Peyer's patch (tissue), 4 donors: ENCODE results near the gene BLNK. TPM values are rescaled to one million over a fixed set of nuclear protein-coding genes. Genes with fewer than 3 reads are reported as not detected.
A peak's percentile ranks its signal among the peaks of the same experiment; 100 is the strongest.

Experiments used
- DNase-seq, 3 donors: peaks; one replicate each; pipeline ENCODE4 v3.0.0-alpha.2; 2017 to 2019
- H3K27ac ChIP-seq, 4 donors: fragments of 200-600 bp; sonication (generic); one replicate each; pipeline ENCODE4 v1.5.1; 2016 to 2019
- H3K27me3 ChIP-seq, 2 donors: fragments of 200-600 bp; sonication (generic); one replicate each; pipeline ENCODE4 v1.5.1; 2019
- H3K36me3 ChIP-seq, 3 donors: fragments of 200-600 bp; sonication (generic); one replicate each; pipeline ENCODE4 v1.5.1; 2016 to 2019
- H3K4me1 ChIP-seq, 4 donors: fragments of 200-600 bp; sonication (generic); one replicate each; pipeline ENCODE4 v1.5.1; 2016 to 2019
- H3K4me3 ChIP-seq, 4 donors: fragments of 200-600 bp; sonication (generic); 1 replicate in 3 of 4; 2 replicates in 1 of 4; pipeline ENCODE4 v1.5.1; 2016 to 2019; ENCODE audit warnings: mild to moderate bottlenecking in 1 of 4
- H3K9me3 ChIP-seq, 4 donors: fragments of 200-600 bp; sonication (generic); one replicate each; pipeline ENCODE4 v1.5.1; 2016 to 2019; ENCODE audit warnings: mild to moderate bottlenecking in 1 of 4
- CTCF ChIP-seq, 6 experiments: fragments of 450-650 bp in 4 of 6; fragments of 200-600 bp in 2 of 6; sonication (generic) in 1 of 6; IDR thresholded peaks; one replicate each; pipeline ENCODE4 v1.5.1; 2017 to 2019; ENCODE audit warnings: antibody characterized with exemption in 6 of 6, mild to moderate bottlenecking in 3 of 6, moderate library complexity in 1 of 6
- POLR2A ChIP-seq, 2 donors: fragments of 450-650 bp; IDR thresholded peaks; one replicate each; pipeline ENCODE4 v1.5.1; 2017; ENCODE audit warnings: antibody characterized with exemption in 2 of 2, mild to moderate bottlenecking in 2 of 2, moderate library complexity in 2 of 2
- total RNA-seq, 4 donors: library from RNA; depleted of rRNA; stranded (reverse); fragments of >200 nt; gene quantifications; one replicate each; pipeline ENCODE4 v1.1.0, GENCODE V29; 2016

Gene BLNK
- total RNA-seq, result 10 to 100 TPM; 49.3 to 79.5 (median 50.1) TPM

GRCh38 chr10:96271016-96271815 is at the start of gene BLNK:
Gene BLNK, minus strand, starts transcription at chr10:96271569. Its CDS starts 171 bp downstream, at chr10:96271398.
- TF ChIP-seq CTCF (IDR thresholded peaks at IDR 0.05) (no peak), POLR2A (IDR thresholded peaks at IDR 0.05) (peak; percentile 73 to 85)
- no peaks in the 10 kb centered on the region for H3K36me3 ChIP-seq
- peak; percentile 69 to 91 (median 82) for DNase-seq
- no peaks in the 10 kb centered on the region for H3K9me3 ChIP-seq
- H3K27ac ChIP-seq, result peak within 1 kb of the TSS; percentile 76 to 87 (median 82)
- peaks cover 6 to 31% (median 11%) of the 10 kb centered on the region in 4 donors for H3K4me1 ChIP-seq
- H3K27me3 ChIP-seq, result no peaks in the 10 kb centered on the region
- H3K4me3 ChIP-seq, result peak within 1 kb of the TSS; percentile 43 to 54 (median 47)

- no peak overlapping the region for H3K4me3 ChIP-seq
- H3K9me3 ChIP-seq, result no peaks in the 10 kb centered on the region
- TF ChIP-seq CTCF (IDR thresholded peaks at IDR 0.05) (no peak), POLR2A (IDR thresholded peaks at IDR 0.05) (no peak)
- no peak overlapping the region for H3K27ac ChIP-seq
- no peaks in the 10 kb centered on the region for H3K4me1 ChIP-seq
- H3K27me3 ChIP-seq, result no peaks in the 10 kb centered on the region
- H3K36me3 ChIP-seq, result no peaks in the 10 kb centered on the region
- no peak for DNase-seq
Measured at GRCh38 chr10:96319754-96320474, 48.5 kb upstream of the BLNK start.

- no peaks in the 10 kb centered on the region for H3K36me3 ChIP-seq
- TF ChIP-seq POLR2A (IDR thresholded peaks at IDR 0.05), result no peak
- no peak for TF ChIP-seq CTCF (IDR thresholded peaks at IDR 0.05)
- DNase-seq, result no peak
- no peaks in the 10 kb centered on the region for H3K9me3 ChIP-seq
- no peak overlapping the region for H3K27ac ChIP-seq
- H3K27me3 ChIP-seq, result no peaks in the 10 kb centered on the region
- H3K4me3 ChIP-seq, result no peak overlapping the region
- H3K4me1 ChIP-seq, result no peaks in the 10 kb centered on the region
Measured at GRCh38 chr10:96317067-96317833, 45.9 kb upstream of the BLNK start.

GRCh38 chr10:96313344-96313743 is 42.0 kb upstream of the BLNK start:
- no peak for DNase-seq
- Histone ChIP-seq H3K27me3 (no peaks in the 10 kb centered on the region), H3K4me1 (no peaks in the 10 kb centered on the region), H3K36me3 (no peaks in the 10 kb centered on the region), H3K9me3 (no peaks in the 10 kb centered on the region), H3K4me3 (no peak overlapping the region), H3K27ac (no peak overlapping the region)
- TF ChIP-seq POLR2A (IDR thresholded peaks at IDR 0.05) (no peak), CTCF (IDR thresholded peaks at IDR 0.05) (no peak)

GRCh38 chr10:96311180-96311715 is 39.9 kb upstream of the BLNK start:
- Histone ChIP-seq H3K36me3 (no peaks in the 10 kb centered on the region), H3K27ac (no peak overlapping the region), H3K4me1 (no peaks in the 10 kb centered on the region), H3K4me3 (no peak overlapping the region), H3K27me3 (no peaks in the 10 kb centered on the region), H3K9me3 (no peaks in the 10 kb centered on the region)
- TF ChIP-seq CTCF (IDR thresholded peaks at IDR 0.05) (no peak), POLR2A (IDR thresholded peaks at IDR 0.05) (no peak)
- no peak for DNase-seq
